GM23338 (cell line): Measurements from ENCODE around the gene KRT37. TPM values are rescaled to one million over a fixed set of nuclear protein-coding genes. Genes with fewer than 3 reads are reported as not detected.
A peak's percentile ranks its signal among the peaks of the same experiment; 100 is the strongest.

Experiments used
- ATAC-seq: fragments of 200-7000 bp; cut with Tn5 transposase; 3 replicates; pipeline ENCODE4 v1.9.1; 2020
- DNase-seq: peaks from one replicate; pipeline ENCODE4 v3.0.0-alpha.2; 2015; ENCODE audit warnings: low spot score
- H2AFZ ChIP-seq: fragments of 200-600 bp; sonication (generic); 2 replicates; pipeline ENCODE4 v1.8.0; 2016; ENCODE audit warnings: antibody characterized with exemption, mild to moderate bottlenecking, moderate library complexity
- H3F3A ChIP-seq: fragments of 200-600 bp; sonication (generic); replicated peaks from 2 replicates; pipeline ENCODE4 v1.8.0; 2017; ENCODE audit warnings: antibody characterized with exemption, mixed run types, low read depth
- H3K27ac ChIP-seq: fragments of 200-600 bp; sonication (generic); 2 replicates; pipeline ENCODE4 v1.6.1; 2016; ENCODE audit warnings: low read depth
- H3K27me3 ChIP-seq: fragments of 200-600 bp; sonication (generic); 2 replicates; pipeline ENCODE4 v1.8.0; 2016; ENCODE audit warnings: mild to moderate bottlenecking, mixed run types, moderate library complexity; ENCODE audit not compliant: insufficient read depth
- H3K36me3 ChIP-seq: fragments of 200-600 bp; sonication (generic); 2 replicates; pipeline ENCODE4 v1.8.0; 2016; ENCODE audit warnings: mild to moderate bottlenecking; ENCODE audit not compliant: insufficient read depth
- H3K4me1 ChIP-seq: fragments of 200-600 bp; sonication (generic); 2 replicates; pipeline ENCODE4 v1.8.0; 2016; ENCODE audit warnings: mild to moderate bottlenecking, moderate library complexity; ENCODE audit not compliant: insufficient read depth
- H3K4me2 ChIP-seq: fragments of 200-600 bp; sonication (generic); 2 replicates; pipeline ENCODE4 v1.7.1; 2017; ENCODE audit warnings: mixed run types
- H3K4me3 ChIP-seq: fragments of 200-600 bp; sonication (generic); 2 replicates; pipeline ENCODE4 v1.6.1; 2016; ENCODE audit warnings: mixed run types
- H3K79me2 ChIP-seq: fragments of 200-600 bp; sonication (generic); replicated peaks from 2 replicates; pipeline ENCODE4 v1.8.0; 2017; ENCODE audit warnings: mild to moderate bottlenecking; ENCODE audit not compliant: insufficient read depth
- H3K9me2 ChIP-seq: fragments of 200-600 bp; sonication (generic); 2 replicates; pipeline ENCODE4 v1.8.0; 2017; ENCODE audit not compliant: insufficient read depth
- H4K20me1 ChIP-seq: fragments of 200-600 bp; sonication (generic); replicated peaks from 2 replicates; pipeline ENCODE4 v1.8.0; 2017; ENCODE audit warnings: mild to moderate bottlenecking; ENCODE audit not compliant: insufficient read depth
- H3K27ac Mint-ChIP-seq: 2 replicates; pipeline ENCODE4 v1.8.0; 2020; ENCODE audit warnings: inconsistent platforms, mild to moderate bottlenecking, moderate library complexity, mixed read lengths
- H3K27me3 Mint-ChIP-seq: 3 replicates; pipeline ENCODE4 v1.8.0; 2022; ENCODE audit warnings: low read depth, mild to moderate bottlenecking, moderate library complexity, mixed read lengths, inconsistent platforms; ENCODE audit not compliant: insufficient read depth, poor library complexity
- H3K36me3 Mint-ChIP-seq: 3 replicates; pipeline ENCODE4 v1.8.0; 2021; ENCODE audit warnings: low read depth, mild to moderate bottlenecking, inconsistent platforms, moderate library complexity, mixed read lengths
- H3K4me1 Mint-ChIP-seq: 3 replicates; pipeline ENCODE4 v1.8.0; 2020; ENCODE audit warnings: mild to moderate bottlenecking, inconsistent platforms, mixed read lengths
- H3K4me3 Mint-ChIP-seq: 3 replicates; pipeline ENCODE4 v1.8.0; 2021; ENCODE audit warnings: moderate library complexity, mild to moderate bottlenecking, inconsistent platforms, mixed read lengths
- H3K9me3 Mint-ChIP-seq: 3 replicates; pipeline ENCODE4 v1.8.0; 2020; ENCODE audit warnings: moderate library complexity, mild to moderate bottlenecking, inconsistent platforms, mixed read lengths
- CREB1 ChIP-seq: fragments of 250-450 bp; sonication (Bioruptor Pico); IDR thresholded peaks from 2 replicates; pipeline ENCODE4 v1.5.0; 2020; ENCODE audit warnings: low read depth, mild to moderate bottlenecking, moderate library complexity
- CTCF ChIP-seq, 2 experiments: fragments of 200-600 bp in 1 of 2; sonication (generic) in 1 of 2; conservative IDR thresholded peaks; 2 replicates each; pipeline versions ENCODE4 v1.5.1 to v1.6.1; 2016 to 2017; ENCODE audit warnings: antibody characterized with exemption in 2 of 2, low read depth in 2 of 2, mild to moderate bottlenecking in 2 of 2, moderate library complexity in 1 of 2
- EZH2 ChIP-seq: fragments of 200-600 bp; sonication (generic); IDR thresholded peaks from one replicate; pipeline ENCODE4 v1.8.0; 2017; ENCODE audit warnings: antibody characterized with exemption, mild to moderate bottlenecking, low read depth; ENCODE audit not compliant: unreplicated experiment
- EZH2phosphoT487 ChIP-seq: fragments of 200-600 bp; sonication (generic); IDR thresholded peaks from one replicate; pipeline ENCODE4 v1.8.1; 2018; ENCODE audit warnings: antibody characterized with exemption; ENCODE audit not compliant: unreplicated experiment
- JUNB ChIP-seq: IDR thresholded peaks from one replicate; pipeline ENCODE4 v1.6.1; 2016; ENCODE audit warnings: antibody characterized with exemption; ENCODE audit not compliant: unreplicated experiment
- NANOG ChIP-seq: IDR thresholded peaks from 2 replicates; pipeline ENCODE4 v1.6.1; 2016; ENCODE audit warnings: antibody characterized with exemption, borderline replicate concordance
- POLR2AphosphoS5 ChIP-seq: IDR thresholded peaks from 2 replicates; pipeline ENCODE4 v1.6.1; 2016; ENCODE audit warnings: antibody characterized with exemption, low read depth
- STAT1 ChIP-seq: IDR thresholded peaks from one replicate; pipeline ENCODE4 v1.6.1; 2016; ENCODE audit warnings: antibody characterized with exemption; ENCODE audit not compliant: unreplicated experiment
- ZNF114 ChIP-seq: fragments of 250-450 bp; sonication (Bioruptor Pico); IDR thresholded peaks from 2 replicates; pipeline ENCODE4 v1.5.0; 2020; ENCODE audit warnings: mild to moderate bottlenecking, moderate library complexity
- ZNF331 ChIP-seq: fragments of 250-450 bp; sonication (Bioruptor Pico); IDR thresholded peaks from 2 replicates; pipeline ENCODE4 v1.5.0; 2020; ENCODE audit warnings: low read depth, mild to moderate bottlenecking, moderate library complexity
- polyA plus RNA-seq: library from polyadenylated mRNA; unstranded; fragments of >200 nt; fragmentation: Nextera tagmentation; extraction: Ambion mirVana; gene quantifications from 2 replicates; pipeline ENCODE4 v1.2.1, GENCODE V29; 2016
- total RNA-seq: library from RNA; depleted of rRNA; stranded (reverse); fragments of >200 nt; shearing (Covaris generic); gene quantifications from 2 replicates; pipeline ENCODE4 v1.2.3, GENCODE V29; 2014
- TF ChIP-seq, protein P1 (sequence below): IDR thresholded peaks from 2 replicates; pipeline ENCODE4 v1.6.1; 2016; ENCODE audit warnings: antibody characterized with exemption
- TF ChIP-seq, protein P2 (sequence below): fragments of 250-450 bp; sonication (Bioruptor Pico); IDR thresholded peaks from 2 replicates; pipeline ENCODE4 v1.5.0; 2020; ENCODE audit warnings: mild to moderate bottlenecking, moderate library complexity

The KRT37 gene
- total and polyA plus RNA-seq, 2 experiments from 2014 or later, result not detected

DNA sequence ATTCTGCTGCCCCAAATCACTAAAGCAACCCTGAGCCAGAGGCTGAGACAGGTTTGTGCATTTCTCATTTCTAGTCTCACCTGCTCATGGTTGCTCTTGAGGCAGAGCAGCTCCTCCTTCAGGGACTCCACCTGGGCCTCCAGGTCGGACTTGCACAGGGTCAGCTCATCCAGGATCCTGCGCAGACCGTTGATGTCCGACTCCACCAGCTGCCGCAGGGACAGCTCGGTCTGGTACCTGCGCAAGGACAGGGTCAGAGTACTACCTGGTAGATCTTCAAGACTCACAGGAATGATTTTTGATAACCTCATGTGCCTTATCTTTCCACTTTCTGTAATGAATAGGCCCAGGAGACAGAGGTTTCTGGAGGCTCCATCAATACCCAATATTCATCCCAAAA is 28.0 kb downstream of the KRT37 start:
- H3K79me2 ChIP-seq, result no peaks in the 10 kb centered on the region
- H3F3A ChIP-seq, result no peaks in the 10 kb centered on the region
- no peak overlapping the region for H3K4me3 ChIP-seq
- peak overlapping the region; percentile 38; the same call in 1 of the 2 replicates for H2AFZ ChIP-seq
- H3K36me3 ChIP-seq, result no peaks in the 10 kb centered on the region
- H3K27ac ChIP-seq, result no peak overlapping the region
- no peaks in the 10 kb centered on the region for H3K27me3 ChIP-seq
- H3K4me2 ChIP-seq, result no peak overlapping the region
- H3K27me3 Mint-ChIP-seq, result no peaks in the 10 kb centered on the region
- no peaks in the 10 kb centered on the region for H4K20me1 ChIP-seq
- no peaks in the 10 kb centered on the region for H3K4me1 ChIP-seq
- no peak for TF ChIP-seq ZNF114 (CRISPR knock-in tag)
- no peak for TF ChIP-seq EZH2phosphoT487
- TF ChIP-seq POLR2AphosphoS5, result no peak
- no peak for TF ChIP-seq STAT1
- TF ChIP-seq ZNF331 (CRISPR knock-in tag), result no peak
- TF ChIP-seq CTCF (conservative IDR thresholded peaks at IDR 0.05; ENCODE audit: low read depth in 2 of 2), result no peak
- TF ChIP-seq, protein P1, sequence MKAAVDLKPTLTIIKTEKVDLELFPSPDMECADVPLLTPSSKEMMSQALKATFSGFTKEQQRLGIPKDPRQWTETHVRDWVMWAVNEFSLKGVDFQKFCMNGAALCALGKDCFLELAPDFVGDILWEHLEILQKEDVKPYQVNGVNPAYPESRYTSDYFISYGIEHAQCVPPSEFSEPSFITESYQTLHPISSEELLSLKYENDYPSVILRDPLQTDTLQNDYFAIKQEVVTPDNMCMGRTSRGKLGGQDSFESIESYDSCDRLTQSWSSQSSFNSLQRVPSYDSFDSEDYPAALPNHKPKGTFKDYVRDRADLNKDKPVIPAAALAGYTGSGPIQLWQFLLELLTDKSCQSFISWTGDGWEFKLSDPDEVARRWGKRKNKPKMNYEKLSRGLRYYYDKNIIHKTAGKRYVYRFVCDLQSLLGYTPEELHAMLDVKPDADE, result no peak
- TF ChIP-seq EZH2, result no peak
- TF ChIP-seq NANOG, result no peak
- TF ChIP-seq JUNB, result no peak
- TF ChIP-seq CREB1 (CRISPR knock-in tag), result no peak
- TF ChIP-seq, protein P2, sequence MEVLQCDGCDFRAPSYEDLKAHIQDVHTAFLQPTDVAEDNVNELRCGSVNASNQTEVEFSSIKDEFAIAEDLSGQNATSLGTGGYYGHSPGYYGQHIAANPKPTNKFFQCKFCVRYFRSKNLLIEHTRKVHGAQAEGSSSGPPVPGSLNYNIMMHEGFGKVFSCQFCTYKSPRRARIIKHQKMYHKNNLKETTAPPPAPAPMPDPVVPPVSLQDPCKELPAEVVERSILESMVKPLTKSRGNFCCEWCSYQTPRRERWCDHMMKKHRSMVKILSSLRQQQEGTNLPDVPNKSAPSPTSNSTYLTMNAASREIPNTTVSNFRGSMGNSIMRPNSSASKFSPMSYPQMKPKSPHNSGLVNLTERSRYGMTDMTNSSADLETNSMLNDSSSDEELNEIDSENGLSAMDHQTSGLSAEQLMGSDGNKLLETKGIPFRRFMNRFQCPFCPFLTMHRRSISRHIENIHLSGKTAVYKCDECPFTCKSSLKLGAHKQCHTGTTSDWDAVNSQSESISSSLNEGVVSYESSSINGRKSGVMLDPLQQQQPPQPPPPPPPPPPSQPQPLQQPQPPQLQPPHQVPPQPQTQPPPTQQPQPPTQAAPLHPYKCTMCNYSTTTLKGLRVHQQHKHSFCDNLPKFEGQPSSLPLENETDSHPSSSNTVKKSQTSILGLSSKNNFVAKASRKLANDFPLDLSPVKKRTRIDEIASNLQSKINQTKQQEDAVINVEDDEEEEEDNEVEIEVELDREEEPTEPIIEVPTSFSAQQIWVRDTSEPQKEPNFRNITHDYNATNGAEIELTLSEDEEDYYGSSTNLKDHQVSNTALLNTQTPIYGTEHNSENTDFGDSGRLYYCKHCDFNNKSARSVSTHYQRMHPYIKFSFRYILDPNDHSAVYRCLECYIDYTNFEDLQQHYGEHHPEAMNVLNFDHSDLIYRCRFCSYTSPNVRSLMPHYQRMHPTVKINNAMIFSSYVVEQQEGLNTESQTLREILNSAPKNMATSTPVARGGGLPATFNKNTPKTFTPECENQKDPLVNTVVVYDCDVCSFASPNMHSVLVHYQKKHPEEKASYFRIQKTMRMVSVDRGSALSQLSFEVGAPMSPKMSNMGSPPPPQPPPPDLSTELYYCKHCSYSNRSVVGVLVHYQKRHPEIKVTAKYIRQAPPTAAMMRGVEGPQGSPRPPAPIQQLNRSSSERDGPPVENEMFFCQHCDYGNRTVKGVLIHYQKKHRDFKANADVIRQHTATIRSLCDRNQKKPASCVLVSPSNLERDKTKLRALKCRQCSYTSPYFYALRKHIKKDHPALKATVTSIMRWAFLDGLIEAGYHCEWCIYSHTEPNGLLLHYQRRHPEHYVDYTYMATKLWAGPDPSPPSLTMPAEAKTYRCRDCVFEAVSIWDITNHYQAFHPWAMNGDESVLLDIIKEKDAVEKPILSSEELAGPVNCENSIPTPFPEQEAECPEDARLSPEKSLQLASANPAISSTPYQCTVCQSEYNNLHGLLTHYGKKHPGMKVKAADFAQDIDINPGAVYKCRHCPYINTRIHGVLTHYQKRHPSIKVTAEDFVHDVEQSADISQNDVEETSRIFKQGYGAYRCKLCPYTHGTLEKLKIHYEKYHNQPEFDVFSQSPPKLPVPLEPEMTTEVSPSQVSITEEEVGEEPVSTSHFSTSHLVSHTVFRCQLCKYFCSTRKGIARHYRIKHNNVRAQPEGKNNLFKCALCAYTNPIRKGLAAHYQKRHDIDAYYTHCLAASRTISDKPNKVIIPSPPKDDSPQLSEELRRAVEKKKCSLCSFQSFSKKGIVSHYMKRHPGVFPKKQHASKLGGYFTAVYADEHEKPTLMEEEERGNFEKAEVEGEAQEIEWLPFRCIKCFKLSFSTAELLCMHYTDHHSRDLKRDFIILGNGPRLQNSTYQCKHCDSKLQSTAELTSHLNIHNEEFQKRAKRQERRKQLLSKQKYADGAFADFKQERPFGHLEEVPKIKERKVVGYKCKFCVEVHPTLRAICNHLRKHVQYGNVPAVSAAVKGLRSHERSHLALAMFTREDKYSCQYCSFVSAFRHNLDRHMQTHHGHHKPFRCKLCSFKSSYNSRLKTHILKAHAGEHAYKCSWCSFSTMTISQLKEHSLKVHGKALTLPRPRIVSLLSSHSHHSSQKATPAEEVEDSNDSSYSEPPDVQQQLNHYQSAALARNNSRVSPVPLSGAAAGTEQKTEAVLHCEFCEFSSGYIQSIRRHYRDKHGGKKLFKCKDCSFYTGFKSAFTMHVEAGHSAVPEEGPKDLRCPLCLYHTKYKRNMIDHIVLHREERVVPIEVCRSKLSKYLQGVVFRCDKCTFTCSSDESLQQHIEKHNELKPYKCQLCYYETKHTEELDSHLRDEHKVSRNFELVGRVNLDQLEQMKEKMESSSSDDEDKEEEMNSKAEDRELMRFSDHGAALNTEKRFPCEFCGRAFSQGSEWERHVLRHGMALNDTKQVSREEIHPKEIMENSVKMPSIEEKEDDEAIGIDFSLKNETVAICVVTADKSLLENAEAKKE (CRISPR knock-in tag), result no peak
- no peaks in the 10 kb centered on the region for H3K36me3 Mint-ChIP-seq
- H3K9me2 ChIP-seq, result 0 out of 2 replicates have a peak, but pooled peaks cover 2% of the 10 kb centered on the region
- H3K27ac Mint-ChIP-seq, result no peak overlapping the region
- no peak overlapping the region for H3K4me3 Mint-ChIP-seq
- no peaks in the 10 kb centered on the region for H3K4me1 Mint-ChIP-seq
- DNase-seq, result no peak
- ATAC-seq, result no peak
- H3K9me3 Mint-ChIP-seq, result no peaks in the 10 kb centered on the region
